Epithelial cell of esophagus (primary cell): ENCODE measurements around the gene CEP63.

Source experiments
- DNase-seq: peaks from one replicate; pipeline ENCODE4 v3.0.0; 2010; ENCODE audit warnings: low read depth
- H3K4me3 ChIP-seq: 2 replicates; pipeline ENCODE4 v1.5.1; 2011; ENCODE audit warnings: mild to moderate bottlenecking, low read length, control low read depth
- CTCF ChIP-seq: IDR thresholded peaks from 2 replicates; pipeline ENCODE4 v1.5.1; 2011; ENCODE audit warnings: low read depth, mild to moderate bottlenecking, low read length, control low read depth, inconsistent platforms; ENCODE audit not compliant: insufficient read depth; ENCODE audit errors: missing control alignments

CEP63 gene

GRCh38 chr3:134603480-134603879 lies 117.6 kb downstream of the CEP63 start:
- no peak for TF ChIP-seq CTCF
- no peak overlapping the region for H3K4me3 ChIP-seq
- DNase-seq = no peak

- no peak for TF ChIP-seq CTCF
- no peak overlapping the region for H3K4me3 ChIP-seq
- no peak for DNase-seq
These were observed 118.1 kb downstream of the CEP63 start for GRCh38 chr3:134603956-134604355.

GRCh38 chr3:134605556-134605955 lies 119.7 kb downstream of the CEP63 start:
- DNase-seq = no peak
- no peak for TF ChIP-seq CTCF
- H3K4me3 ChIP-seq = no peak overlapping the region

- H3K4me3 ChIP-seq = no peak overlapping the region
- no peak for TF ChIP-seq CTCF
- no peak for DNase-seq
These were observed 120.5 kb downstream of the CEP63 start for GRCh38 chr3:134606033-134607025.

GRCh38 chr3:134607054-134608022 lies 121.5 kb downstream of the CEP63 start:
- no peak overlapping the region for H3K4me3 ChIP-seq
- TF ChIP-seq CTCF = no peak
- no peak for DNase-seq

- no peak overlapping the region for H3K4me3 ChIP-seq
- no peak for DNase-seq
- no peak for TF ChIP-seq CTCF
These were observed 122.3 kb downstream of the CEP63 start for GRCh38 chr3:134608023-134608770.
